Astrocyte of the spinal cord (primary cell): ENCODE data around the gene TBL1XR1.

Source experiments
- DNase-seq: peaks from one replicate; pipeline ENCODE4 v3.0.0; 2011; ENCODE audit warnings: low read depth, low spot score
- H3K4me3 ChIP-seq: 2 replicates; pipeline ENCODE4 v1.5.1; 2011; ENCODE audit warnings: low read depth, mild to moderate bottlenecking, low read length, moderate library complexity
- CTCF ChIP-seq: IDR thresholded peaks from 2 replicates; pipeline ENCODE4 v1.5.1; 2012; ENCODE audit warnings: low read depth, mild to moderate bottlenecking, low read length, inconsistent platforms
- in situ Hi-C: cut with HindIII; loops from 2 replicates; pipeline ENCODE4 v1.10.0; 2017; ENCODE audit warnings: low sequenced_read_pairs

The TBL1XR1 gene

GRCh38 chr3:177041021-177041729 is 156.1 kb downstream of the TBL1XR1 start:
- no peak for TF ChIP-seq CTCF
- in situ Hi-C loops, result no loop called here
- H3K4me3 ChIP-seq, result no peak overlapping the region
- DNase-seq, result no peak

GRCh38 chr3:177039490-177040274 is 157.6 kb downstream of the TBL1XR1 start:
- in situ Hi-C loops, result no loop called here
- TF ChIP-seq CTCF, result no peak
- no peak for DNase-seq

GRCh38 chr3:177037241-177037640 is 160.0 kb downstream of the TBL1XR1 start:
- H3K4me3 ChIP-seq, result no peak overlapping the region
- DNase-seq, result no peak
- in situ Hi-C loops, result no loop called here
- no peak for TF ChIP-seq CTCF

More at GRCh38 chr3:177039490-177040274, 157.6 kb downstream of the TBL1XR1 start:
- H3K4me3 ChIP-seq, result no peak overlapping the region

GRCh38 chr3:177035676-177036075 is 161.6 kb downstream of the TBL1XR1 start:
- in situ Hi-C loops, result no loop called here
- no peak overlapping the region for H3K4me3 ChIP-seq
- no peak for TF ChIP-seq CTCF
- no peak for DNase-seq

GRCh38 chr3:177034832-177035475 is 162.3 kb downstream of the TBL1XR1 start:
- TF ChIP-seq CTCF, result no peak
- no peak for DNase-seq
- no peak overlapping the region for H3K4me3 ChIP-seq
- in situ Hi-C loops, result no loop called here

- no peak for DNase-seq
- TF ChIP-seq CTCF, result no peak
- in situ Hi-C loops, result no loop called here
- H3K4me3 ChIP-seq, result no peak overlapping the region
These were observed 170.6 kb downstream of the TBL1XR1 start for GRCh38 chr3:177026505-177027277.
